Measurements from ENCODE around the gene CALML6.

DNA sequence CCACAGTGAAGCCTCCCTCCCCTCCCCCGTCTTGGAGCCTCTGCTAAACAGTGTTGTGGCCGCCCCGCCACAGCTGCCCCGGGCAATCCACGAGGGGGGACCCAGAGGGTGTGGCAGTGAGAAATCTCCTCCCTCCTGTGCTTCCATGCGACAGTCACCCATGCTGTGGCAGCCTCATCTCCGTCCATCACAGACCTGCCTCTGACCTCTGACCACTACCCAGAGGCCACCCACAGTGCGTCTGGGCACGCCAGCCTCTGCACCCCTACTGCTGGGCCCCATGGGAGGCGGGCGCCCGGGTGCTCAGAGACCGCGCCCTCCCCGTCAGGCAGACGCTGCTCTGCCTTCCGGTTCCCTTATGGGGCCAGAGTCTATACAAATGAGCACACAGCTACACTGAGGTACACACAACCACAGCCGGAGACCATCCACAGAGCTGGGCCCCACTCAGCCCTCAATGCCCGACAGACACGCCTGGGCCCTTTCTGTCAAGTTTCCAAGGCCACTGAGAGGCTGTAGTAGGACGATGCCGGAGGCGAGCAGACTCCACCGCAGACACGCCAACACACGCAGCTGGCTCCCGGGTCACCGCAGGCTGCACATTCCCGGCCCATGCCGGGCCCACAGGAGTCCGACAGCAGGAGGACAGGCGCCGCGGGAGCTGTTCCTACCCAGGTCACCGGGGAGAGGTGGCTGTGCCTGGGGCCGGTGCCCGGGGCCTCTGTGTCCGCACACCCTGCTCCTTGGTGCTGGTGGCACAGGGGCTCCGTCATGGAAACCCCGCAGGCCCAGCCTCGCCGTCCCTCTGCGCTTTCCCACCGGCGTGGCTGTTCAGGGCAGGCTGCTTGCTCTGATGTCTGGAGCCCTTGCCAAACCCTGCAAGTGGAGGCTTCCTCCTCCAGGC is 27.9 kb downstream of the CALML6 start:
- TF ChIP-seq, protein P1, sequence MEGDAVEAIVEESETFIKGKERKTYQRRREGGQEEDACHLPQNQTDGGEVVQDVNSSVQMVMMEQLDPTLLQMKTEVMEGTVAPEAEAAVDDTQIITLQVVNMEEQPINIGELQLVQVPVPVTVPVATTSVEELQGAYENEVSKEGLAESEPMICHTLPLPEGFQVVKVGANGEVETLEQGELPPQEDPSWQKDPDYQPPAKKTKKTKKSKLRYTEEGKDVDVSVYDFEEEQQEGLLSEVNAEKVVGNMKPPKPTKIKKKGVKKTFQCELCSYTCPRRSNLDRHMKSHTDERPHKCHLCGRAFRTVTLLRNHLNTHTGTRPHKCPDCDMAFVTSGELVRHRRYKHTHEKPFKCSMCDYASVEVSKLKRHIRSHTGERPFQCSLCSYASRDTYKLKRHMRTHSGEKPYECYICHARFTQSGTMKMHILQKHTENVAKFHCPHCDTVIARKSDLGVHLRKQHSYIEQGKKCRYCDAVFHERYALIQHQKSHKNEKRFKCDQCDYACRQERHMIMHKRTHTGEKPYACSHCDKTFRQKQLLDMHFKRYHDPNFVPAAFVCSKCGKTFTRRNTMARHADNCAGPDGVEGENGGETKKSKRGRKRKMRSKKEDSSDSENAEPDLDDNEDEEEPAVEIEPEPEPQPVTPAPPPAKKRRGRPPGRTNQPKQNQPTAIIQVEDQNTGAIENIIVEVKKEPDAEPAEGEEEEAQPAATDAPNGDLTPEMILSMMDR (IDR thresholded peaks at IDR 0.05), result no peak
- TF ChIP-seq POLR2A (IDR thresholded peaks at IDR 0.05), result no peak
- no peak for TF ChIP-seq EP300 (IDR thresholded peaks at IDR 0.05)
